Fibroblast of upper back skin (primary cell): Measurements from ENCODE around the gene FSD2.
A peak's percentile ranks its signal among the peaks of the same experiment; 100 is the strongest.

Experiments
- DNase-seq: peaks from one replicate; pipeline ENCODE4 v3.0.0-alpha.2; 2013

FSD2 gene

DNA sequence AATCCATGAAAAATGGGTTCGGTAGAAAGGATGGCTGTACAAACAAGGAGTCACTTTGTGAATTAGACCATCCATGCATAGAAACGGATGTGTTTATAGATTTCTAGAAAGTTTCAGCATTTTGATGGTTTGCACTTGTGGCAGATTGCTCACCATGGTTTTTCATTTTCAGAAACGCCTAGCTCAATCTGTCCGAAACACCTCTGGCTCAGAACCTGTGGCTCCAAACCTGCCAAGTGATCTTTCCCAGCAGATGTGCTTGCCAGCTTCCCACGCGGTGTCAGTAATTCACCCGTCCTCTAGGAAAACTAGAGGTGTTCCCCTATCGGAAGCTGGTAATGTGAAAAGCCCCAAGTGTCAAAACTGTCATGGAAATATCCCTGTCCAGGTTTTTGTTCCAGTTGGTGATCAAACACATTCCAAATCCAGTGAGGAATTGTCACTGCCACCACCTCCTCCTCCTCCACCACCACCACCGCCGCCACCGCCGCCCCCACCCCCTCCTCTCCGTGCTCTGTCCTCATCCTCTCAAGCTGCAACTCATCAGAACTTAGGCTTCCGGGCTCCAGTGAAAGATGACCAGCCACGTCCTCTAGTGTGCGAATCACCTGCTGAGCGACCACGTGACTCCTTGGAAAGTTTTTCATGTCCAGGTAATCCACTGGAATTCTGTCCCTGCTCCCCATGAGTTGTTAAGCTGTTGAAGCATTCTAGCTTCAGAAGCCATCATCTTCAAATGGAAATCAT, 24.7 kb upstream of the FSD2 start:
- no peak for DNase-seq

GRCh38 chr15:82829234-82829633, 23.4 kb upstream of the FSD2 start:
- DNase-seq: no peak

GRCh38 chr15:82828075-82828474, 22.2 kb upstream of the FSD2 start:
- DNase-seq: no peak

DNA sequence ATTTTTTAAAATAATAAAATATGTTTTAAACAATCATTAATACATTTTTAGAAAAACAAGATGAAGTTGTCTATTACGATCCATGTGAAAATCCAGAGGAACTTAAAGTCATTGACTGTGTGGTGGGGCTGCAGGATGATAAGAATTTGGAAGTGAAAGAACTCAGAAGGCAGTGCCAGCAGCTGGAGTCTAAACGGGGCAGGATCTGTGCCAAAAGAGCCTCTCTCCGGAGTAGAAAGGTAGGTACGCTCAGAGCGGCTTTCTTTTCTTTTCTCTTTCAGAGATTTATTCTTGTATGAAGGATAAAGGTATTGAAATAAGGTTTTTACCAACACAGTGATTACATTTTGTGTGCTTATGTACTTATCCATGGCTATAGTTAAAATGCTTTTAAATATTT, 17.2 kb upstream of the FSD2 start:
- no peak for DNase-seq

GRCh38 chr15:82821851-82822250, 16.0 kb upstream of the FSD2 start:
- peak; percentile 14 for DNase-seq

GRCh38 chr15:82821396-82821795, 15.5 kb upstream of the FSD2 start:
- DNase-seq: peak; percentile 61

GRCh38 chr15:82820128-82820527, 14.3 kb upstream of the FSD2 start:
- DNase-seq: no peak

- DNase-seq: no peak
Observed at GRCh38 chr15:82812994-82813393, 7.1 kb upstream of the FSD2 start.

DNA sequence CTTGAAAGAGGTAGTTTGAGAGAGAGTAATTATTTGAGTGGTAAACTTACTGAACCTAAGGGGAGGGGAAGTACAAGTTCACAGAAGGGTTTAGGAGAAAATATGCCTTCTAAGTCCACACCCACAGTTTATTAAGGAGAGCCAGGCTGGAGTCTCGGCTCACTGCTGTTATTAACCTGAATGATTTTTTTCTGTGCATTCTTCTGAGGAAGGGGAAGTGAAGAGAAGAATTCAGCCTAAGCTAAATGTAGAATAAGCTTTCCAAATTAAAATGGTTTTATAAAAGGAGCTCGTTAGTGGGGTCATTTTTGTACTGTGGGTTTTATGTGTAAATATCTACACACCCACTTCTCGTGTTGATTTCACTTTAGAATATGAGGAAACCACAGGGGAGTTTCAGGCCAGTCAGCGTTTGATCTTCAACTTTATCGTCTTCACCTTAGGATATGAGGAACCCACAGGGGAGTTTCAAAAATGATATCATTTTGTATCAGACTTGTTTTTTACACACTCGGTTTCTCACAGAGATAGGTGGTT, 5.1 kb upstream of the FSD2 start:
- no peak for DNase-seq

GRCh38 chr15:82810061-82810889, 4.4 kb upstream of the FSD2 start:
- peak; percentile 47 for DNase-seq

- DNase-seq: peak; percentile 99
Observed at GRCh38 chr15:82809308-82810060, 3.6 kb upstream of the FSD2 start, which contains the start of gene WHAMM. Gene WHAMM (plus strand): TSS chr15:82809628. CDS start chr15:82809727, 99 bp downstream.

DNA sequence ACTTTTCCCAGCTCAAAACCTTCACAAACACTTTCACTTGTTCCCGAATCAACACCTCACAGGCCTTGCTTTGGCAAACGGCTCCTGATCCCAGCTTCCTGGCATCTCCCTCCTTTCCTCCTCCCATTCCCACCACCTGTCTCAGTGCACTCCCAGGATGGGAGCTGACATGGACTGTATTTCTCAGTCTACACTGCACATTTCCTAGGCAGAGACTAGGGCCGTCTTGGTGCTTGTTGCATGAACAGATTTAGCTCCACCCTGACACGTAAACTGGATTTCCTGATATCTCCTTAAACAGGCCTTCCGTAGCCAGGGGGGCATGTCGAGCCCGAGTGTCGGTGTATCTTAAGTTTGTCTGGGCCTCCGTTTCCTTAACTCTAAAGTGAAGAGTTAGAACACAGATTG, 2.8 kb upstream of the FSD2 start:
- DNase-seq: no peak

DNA sequence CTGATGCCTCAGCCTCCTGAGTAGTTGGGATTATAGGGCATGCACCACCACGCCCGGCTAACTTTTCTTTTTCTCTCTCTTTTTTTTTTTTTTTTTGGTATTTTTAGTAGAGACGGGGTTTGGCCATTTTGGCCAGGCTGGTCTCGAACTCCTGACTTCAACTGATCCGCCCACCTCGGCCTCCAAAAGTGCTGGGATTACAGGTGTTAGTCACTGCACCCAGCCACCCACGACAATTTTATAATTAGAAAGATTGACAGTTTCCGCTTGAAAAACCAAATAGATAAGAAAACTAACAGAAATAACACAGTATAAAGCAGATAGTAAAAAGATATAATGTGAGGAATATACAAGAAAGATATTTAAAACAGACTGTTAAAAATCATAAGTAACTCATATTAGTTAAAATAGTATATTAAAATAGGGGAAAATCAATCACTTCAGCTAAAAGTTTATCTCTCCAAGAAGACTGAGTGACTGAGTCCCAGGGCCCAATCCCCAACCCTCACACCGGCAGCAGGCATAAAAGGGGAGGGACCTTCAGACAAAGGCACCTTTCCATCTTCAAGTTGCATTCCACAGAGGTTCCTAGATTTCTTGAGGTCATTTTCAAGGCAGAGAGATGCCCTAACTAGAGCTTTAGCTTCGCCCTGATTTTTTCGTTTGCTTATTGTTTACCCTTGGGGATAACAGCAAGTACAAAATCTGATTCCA, 2.2 kb upstream of the FSD2 start:
- DNase-seq: no peak

DNA sequence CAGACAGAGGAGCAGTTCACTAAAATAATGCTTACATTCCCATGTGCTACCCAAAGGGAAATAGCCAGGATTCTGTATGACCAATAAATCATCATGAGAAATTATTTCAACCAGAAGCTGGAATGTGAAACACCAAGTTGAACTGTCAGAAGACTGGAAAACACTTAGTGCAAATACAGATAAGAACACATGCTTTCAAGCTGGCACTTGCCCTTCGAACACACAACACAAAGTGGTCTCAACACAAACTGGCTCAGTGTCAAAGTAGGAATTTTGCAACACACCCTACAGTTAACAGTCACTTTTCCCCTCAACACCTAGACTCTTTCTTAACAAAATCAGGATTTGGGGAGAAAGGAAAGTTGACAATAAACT, 1.3 kb downstream of the FSD2 start:
- DNase-seq: peak; percentile 33

DNA sequence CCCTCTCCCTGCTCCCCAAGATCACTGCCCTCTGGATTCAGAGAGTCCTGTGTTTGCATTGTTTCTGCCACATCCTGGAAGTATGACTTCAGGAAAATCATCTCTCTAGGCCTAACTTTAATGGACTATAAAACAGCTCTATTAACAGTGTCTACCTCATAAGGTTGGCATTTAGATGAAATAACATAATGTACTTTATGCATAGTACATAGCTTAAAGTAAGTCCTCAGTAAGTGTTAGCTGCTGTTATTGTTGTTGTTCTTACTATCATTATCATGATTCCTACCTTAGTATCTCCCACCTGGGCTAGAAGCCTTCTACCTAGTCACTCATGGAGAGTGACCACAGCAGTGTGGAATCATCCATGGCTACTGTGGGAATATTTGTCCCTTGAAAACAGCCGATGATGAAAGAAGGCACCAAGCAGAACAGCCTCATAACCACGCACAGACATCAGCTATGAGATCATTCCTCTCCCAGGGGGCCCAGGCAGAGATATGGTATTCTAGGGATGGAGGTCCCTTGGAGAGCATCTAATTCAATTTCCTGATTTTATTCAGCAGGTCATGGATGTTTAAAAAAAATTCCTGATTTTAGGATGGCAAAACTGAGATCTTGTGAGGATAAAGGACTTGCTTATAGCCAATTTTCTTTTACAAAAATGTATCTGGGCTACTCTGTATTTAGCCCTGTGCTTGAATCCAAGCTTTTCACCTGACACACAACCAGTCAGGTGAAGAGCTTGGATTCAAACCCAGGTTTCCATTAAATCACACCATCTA, 1.9 kb downstream of the FSD2 start:
- DNase-seq: peak; percentile 49

DNA sequence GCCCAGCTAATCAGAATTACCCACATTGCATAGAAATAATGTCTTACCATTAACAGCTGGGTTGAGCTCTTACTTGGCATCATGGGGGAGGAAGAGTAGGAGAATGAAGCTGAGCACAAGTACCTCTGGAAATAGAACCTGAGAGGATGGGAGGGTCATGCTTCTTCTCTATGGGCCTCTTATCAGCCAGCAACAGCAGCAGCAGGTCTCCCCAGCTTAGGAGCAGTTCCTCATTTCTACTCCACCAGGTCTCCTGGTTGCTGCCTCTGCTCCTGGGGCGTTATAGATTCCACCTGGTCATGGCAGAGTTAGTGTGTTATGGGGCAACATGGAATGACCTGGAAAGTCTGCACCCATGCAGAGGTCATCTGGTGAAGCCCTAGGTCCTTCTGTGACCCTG, 3.4 kb downstream of the FSD2 start:
- no peak for DNase-seq

DNA sequence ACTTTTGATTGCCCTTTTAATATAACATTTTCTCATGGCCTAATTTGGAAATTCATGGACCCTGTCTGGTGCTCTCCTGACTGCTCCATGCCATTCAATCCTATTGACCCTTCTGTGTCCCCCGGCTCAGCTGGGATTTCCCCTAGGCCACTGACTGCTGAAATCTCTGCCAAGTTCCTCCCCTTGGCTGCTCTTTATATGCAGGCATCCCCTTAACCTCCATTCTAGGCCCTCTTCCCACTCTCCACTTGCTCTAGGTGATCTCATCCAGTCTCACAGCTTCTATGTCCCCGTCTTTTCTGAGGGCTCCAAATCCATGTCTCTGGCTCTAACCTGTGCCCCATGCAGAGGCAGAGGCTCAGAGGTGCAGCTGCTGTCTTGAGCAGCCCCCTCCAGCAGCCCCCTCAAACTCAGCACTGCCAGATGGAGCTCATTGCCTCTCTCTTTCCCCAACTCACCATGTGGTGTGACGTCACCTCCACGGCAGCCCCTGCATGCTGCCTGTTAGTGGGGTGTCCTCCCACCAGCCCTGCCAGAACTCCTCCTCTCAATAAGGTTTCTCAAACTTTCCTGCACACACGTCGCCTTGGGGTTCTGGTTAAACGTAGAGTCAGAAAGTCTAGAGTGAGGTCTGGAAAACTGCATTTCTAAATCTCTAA, 6.6 kb downstream of the FSD2 start:
- no peak for DNase-seq

- DNase-seq: no peak
Observed at GRCh38 chr15:82798531-82799166, 7.2 kb downstream of the FSD2 start.

- DNase-seq: no peak
Observed at GRCh38 chr15:82798104-82798503, 7.8 kb downstream of the FSD2 start.

DNA sequence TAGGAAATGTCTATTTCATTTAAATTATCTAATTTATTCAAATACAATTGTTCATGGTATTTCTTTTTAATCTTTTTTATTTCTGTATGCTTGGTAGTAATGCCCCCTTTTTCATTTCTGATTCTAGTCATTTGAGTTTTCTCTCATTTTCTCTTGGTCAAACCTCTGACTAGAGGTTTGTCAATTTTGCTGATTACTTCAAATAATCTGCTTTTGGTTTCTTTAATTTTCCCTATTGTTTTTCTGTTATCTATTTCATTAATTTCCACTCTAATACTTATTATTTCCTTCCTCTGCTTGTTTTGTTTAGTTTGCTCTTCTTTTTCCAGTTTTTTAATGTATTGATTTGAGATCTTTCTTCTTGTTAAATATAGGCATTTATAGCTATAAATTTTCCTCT, 12.1 kb downstream of the FSD2 start:
- DNase-seq: no peak

- no peak for DNase-seq
Observed at GRCh38 chr15:82792068-82792467, 13.8 kb downstream of the FSD2 start.
